Activated naive CD8-positive, alpha-beta T cell treated with anti-CD3 and anti-CD28 coated beads, Interleukin-2, amount 50 U/mL, for 24 hours (primary cell): ENCODE measurements around the gene GPD1.
A peak's percentile ranks its signal among the peaks of the same experiment; 100 is the strongest.

Source experiments
- ATAC-seq: fragments of 150-1000 bp; cut with Tn5 transposase; one replicate; pipeline ENCODE4 v1.10.0; 2021
- DNase-seq: peaks from one replicate; pipeline ENCODE4 v3.0.0; 2021
- H3K27ac Mint-ChIP-seq: one replicate; pipeline ENCODE4 v1.8.0; 2021; ENCODE audit warnings: mild to moderate bottlenecking, mixed read lengths
- H3K27me3 Mint-ChIP-seq: one replicate; pipeline ENCODE4 v1.8.0; 2021; ENCODE audit warnings: mixed read lengths
- H3K36me3 Mint-ChIP-seq: one replicate; pipeline ENCODE4 v1.8.0; 2021; ENCODE audit warnings: low read depth, mixed read lengths
- H3K4me1 Mint-ChIP-seq: one replicate; pipeline ENCODE4 v1.8.0; 2021; ENCODE audit warnings: mixed read lengths
- H3K4me3 Mint-ChIP-seq: one replicate; pipeline ENCODE4 v1.8.0; 2021; ENCODE audit warnings: mild to moderate bottlenecking, moderate library complexity, mixed read lengths
- H3K9me3 Mint-ChIP-seq: one replicate; pipeline ENCODE4 v1.8.0; 2021; ENCODE audit warnings: mixed read lengths

Gene GPD1

GRCh38 chr12:50066402-50066801 lies 37.4 kb upstream of the GPD1 start:
- DNase-seq: no peak
- Mint-ChIP-seq H3K36me3 (no peaks in the 10 kb centered on the region), H3K27me3 (peaks cover 1% of the 10 kb centered on the region), H3K9me3 (no peaks in the 10 kb centered on the region), H3K4me3 (no peak overlapping the region), H3K27ac (no peak overlapping the region), H3K4me1 (peaks cover 2% of the 10 kb centered on the region)
- ATAC-seq: no peak

- Mint-ChIP-seq H3K36me3 (no peaks in the 10 kb centered on the region), H3K27me3 (peaks cover 1% of the 10 kb centered on the region), H3K9me3 (no peaks in the 10 kb centered on the region), H3K27ac (no peak overlapping the region), H3K4me1 (peaks cover 2% of the 10 kb centered on the region), H3K4me3 (no peak overlapping the region)
- ATAC-seq: no peak
- DNase-seq: no peak
Measured at GRCh38 chr12:50069069-50069468, 34.7 kb upstream of the GPD1 start.

DNA sequence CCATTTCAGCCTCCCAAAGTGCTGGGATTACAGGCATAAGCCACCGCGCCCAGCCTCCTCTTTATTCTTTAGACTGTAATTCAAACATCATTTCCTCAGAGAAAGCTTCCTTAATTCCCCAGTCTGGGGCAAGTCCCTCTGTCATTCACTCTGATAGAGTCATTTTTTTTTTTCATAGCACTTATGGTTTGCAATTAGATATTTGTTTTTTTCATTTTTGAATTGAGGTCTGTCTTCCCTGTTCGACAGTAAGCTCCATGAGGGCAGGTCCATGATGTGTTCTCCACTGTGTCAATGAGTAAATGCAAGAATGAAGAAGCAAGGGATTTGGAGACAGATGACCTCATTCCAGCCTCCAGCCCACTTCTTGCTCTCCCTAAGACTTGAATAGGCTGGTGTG lies 34.3 kb upstream of the GPD1 start:
- no peak for ATAC-seq
- no peaks in the 10 kb centered on the region for H3K9me3 Mint-ChIP-seq

GRCh38 chr12:50070314-50071060 lies 33.3 kb upstream of the GPD1 start:
- Mint-ChIP-seq H3K27ac (no peak overlapping the region), H3K36me3 (no peaks in the 10 kb centered on the region), H3K4me1 (peaks cover 2% of the 10 kb centered on the region), H3K4me3 (no peak overlapping the region), H3K27me3 (no peaks in the 10 kb centered on the region), H3K9me3 (no peaks in the 10 kb centered on the region)
- DNase-seq: peak; percentile 72
- ATAC-seq: peak; percentile 49

More for the DNA sequence above, 34.3 kb upstream of the GPD1 start:
- H3K36me3 Mint-ChIP-seq: no peaks in the 10 kb centered on the region
- DNase-seq: no peak
- no peak overlapping the region for H3K4me3 Mint-ChIP-seq
- H3K27me3 Mint-ChIP-seq: peaks cover under 1% of the 10 kb centered on the region
- peaks cover 2% of the 10 kb centered on the region for H3K4me1 Mint-ChIP-seq
- no peak overlapping the region for H3K27ac Mint-ChIP-seq

GRCh38 chr12:50072198-50072907 lies 31.5 kb upstream of the GPD1 start:
- Mint-ChIP-seq H3K4me1 (peaks cover 2% of the 10 kb centered on the region), H3K27me3 (no peaks in the 10 kb centered on the region), H3K4me3 (no peak overlapping the region), H3K27ac (no peak overlapping the region), H3K9me3 (no peaks in the 10 kb centered on the region), H3K36me3 (no peaks in the 10 kb centered on the region)
- no peak for ATAC-seq
- no peak for DNase-seq

DNA sequence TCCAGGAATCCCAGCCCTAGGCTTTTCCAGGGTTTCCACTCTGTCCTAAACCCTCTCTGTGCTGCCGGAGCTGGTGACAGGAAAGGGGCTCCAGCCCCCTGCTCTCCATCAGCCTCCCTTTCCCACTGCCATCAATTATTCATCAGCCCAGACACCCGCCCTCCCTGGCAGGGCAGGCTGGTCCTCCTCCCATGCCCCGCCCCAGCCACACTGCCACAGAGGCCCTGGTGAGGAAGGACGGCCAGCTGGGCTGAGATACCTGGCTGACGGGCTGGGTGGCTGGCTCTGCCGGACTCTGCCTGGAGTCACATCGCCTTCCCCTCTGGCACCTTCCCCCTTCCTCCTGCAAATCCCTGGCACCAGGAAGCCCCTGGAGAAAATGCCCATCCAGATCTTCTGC lies 30.6 kb upstream of the GPD1 start:
- H3K4me3 Mint-ChIP-seq: no peak overlapping the region
- no peaks in the 10 kb centered on the region for H3K27me3 Mint-ChIP-seq
- H3K9me3 Mint-ChIP-seq: no peaks in the 10 kb centered on the region
- peaks cover 2% of the 10 kb centered on the region for H3K4me1 Mint-ChIP-seq
- no peak for DNase-seq
- ATAC-seq: no peak
- H3K36me3 Mint-ChIP-seq: no peaks in the 10 kb centered on the region
- no peak overlapping the region for H3K27ac Mint-ChIP-seq

DNA sequence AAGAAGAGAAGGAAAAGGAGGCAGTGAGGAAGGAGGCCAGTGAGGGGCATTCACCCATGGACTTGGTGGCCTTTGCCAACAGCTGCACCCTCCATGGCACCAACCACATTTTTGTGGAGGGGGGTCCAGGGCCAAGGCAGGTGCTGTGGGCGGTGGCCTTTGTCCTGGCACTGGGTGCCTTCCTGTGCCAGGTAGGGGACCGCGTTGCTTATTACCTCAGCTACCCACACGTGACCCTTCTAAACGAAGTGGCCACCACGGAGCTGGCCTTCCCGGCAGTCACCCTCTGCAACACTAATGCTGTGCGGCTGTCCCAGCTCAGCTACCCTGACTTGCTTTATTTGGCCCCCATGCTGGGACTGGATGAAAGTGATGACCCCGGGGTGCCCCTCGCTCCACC lies 30.1 kb upstream of the GPD1 start:
- H3K27ac Mint-ChIP-seq: no peak overlapping the region
- H3K9me3 Mint-ChIP-seq: no peaks in the 10 kb centered on the region
- no peak for ATAC-seq
- no peaks in the 10 kb centered on the region for H3K36me3 Mint-ChIP-seq
- H3K4me1 Mint-ChIP-seq: peaks cover 2% of the 10 kb centered on the region
- H3K4me3 Mint-ChIP-seq: no peak overlapping the region
- no peaks in the 10 kb centered on the region for H3K27me3 Mint-ChIP-seq
- no peak for DNase-seq

DNA sequence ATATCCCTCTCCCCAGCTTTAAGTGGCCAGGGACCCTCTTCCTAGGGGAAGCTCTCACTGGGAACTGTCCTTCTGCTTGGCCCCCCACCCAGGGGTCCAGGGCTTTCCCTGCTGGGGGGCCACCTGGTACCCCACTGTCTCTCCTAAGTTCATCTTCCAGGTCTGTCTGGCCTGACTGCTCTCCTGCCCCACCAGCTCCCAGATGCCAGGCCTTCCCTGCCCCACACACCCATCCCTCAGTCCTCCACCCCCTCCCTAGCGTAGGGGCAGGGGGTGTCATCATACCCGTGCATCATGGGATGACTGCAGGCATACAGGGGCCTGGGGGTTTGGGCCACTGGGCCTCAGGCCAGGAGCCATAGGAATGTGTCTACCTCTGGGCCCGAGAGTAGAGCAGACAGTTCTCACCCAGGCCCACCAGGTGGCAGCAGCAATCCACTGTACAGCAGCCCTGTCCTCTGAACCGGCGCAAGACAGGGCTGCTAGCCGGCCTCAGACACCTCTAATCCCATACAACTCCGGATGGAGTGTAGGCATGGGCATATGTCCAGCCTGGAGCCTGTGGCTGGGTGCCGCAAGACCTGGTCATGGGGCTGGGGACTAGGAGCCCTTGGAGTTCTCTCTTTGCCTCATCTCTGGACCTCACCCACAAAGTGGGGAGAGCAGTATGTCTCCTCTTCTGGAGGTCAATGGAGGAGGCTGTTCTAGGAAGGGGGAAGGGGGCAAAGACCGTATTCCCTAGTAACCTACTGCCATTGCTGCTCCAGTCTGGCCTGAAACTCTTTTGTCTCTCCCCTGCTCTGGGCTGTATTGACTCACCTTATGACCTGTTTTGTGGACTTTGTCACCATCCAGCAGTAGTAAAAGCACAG lies 28.6 kb upstream of the GPD1 start:
- H3K27ac Mint-ChIP-seq: no peak overlapping the region
- H3K27me3 Mint-ChIP-seq: no peaks in the 10 kb centered on the region
- peaks cover 2% of the 10 kb centered on the region for H3K4me1 Mint-ChIP-seq
- H3K4me3 Mint-ChIP-seq: no peak overlapping the region
- no peaks in the 10 kb centered on the region for H3K9me3 Mint-ChIP-seq
- DNase-seq: peak; percentile 85
- ATAC-seq: peak; percentile 93
- H3K36me3 Mint-ChIP-seq: no peaks in the 10 kb centered on the region

GRCh38 chr12:50075808-50076170 lies 28.0 kb upstream of the GPD1 start:
- no peaks in the 10 kb centered on the region for H3K36me3 Mint-ChIP-seq
- H3K4me3 Mint-ChIP-seq: no peak overlapping the region
- no peak for ATAC-seq
- no peaks in the 10 kb centered on the region for H3K27me3 Mint-ChIP-seq
- H3K4me1 Mint-ChIP-seq: no peaks in the 10 kb centered on the region
- no peaks in the 10 kb centered on the region for H3K9me3 Mint-ChIP-seq
- no peak for DNase-seq
- H3K27ac Mint-ChIP-seq: no peak overlapping the region

- no peak for DNase-seq
- ATAC-seq: no peak
- H3K4me3 Mint-ChIP-seq: no peak overlapping the region
- no peak overlapping the region for H3K27ac Mint-ChIP-seq
- H3K9me3 Mint-ChIP-seq: no peaks in the 10 kb centered on the region
- H3K36me3 Mint-ChIP-seq: no peaks in the 10 kb centered on the region
- no peaks in the 10 kb centered on the region for H3K27me3 Mint-ChIP-seq
- no peaks in the 10 kb centered on the region for H3K4me1 Mint-ChIP-seq
Measured at GRCh38 chr12:50077099-50077498, 26.7 kb upstream of the GPD1 start.

- no peak for DNase-seq
- Mint-ChIP-seq H3K36me3 (no peaks in the 10 kb centered on the region), H3K4me1 (peaks cover 7% of the 10 kb centered on the region)
Measured at GRCh38 chr12:50078281-50078680, 25.5 kb upstream of the GPD1 start.

DNA sequence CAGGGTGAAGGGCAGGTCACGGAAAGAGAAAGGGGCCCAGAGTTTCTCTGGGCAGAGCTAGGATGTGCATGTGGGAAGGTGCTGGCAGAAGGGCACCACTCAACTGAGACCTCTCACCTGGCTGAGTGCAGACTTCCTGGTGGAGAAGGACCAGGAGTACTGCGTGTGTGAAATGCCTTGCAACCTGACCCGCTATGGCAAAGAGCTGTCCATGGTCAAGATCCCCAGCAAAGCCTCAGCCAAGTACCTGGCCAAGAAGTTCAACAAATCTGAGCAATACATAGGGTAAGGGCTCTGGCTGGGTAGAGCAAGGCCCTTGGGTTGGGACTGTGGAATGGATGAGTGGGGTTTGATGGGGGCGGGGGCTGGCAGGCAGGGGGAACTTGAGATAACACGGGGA lies 24.0 kb upstream of the GPD1 start:
- no peak overlapping the region for H3K4me3 Mint-ChIP-seq
- ATAC-seq (no peak), DNase-seq (no peak)
- no peaks in the 10 kb centered on the region for H3K27me3 Mint-ChIP-seq
- no peaks in the 10 kb centered on the region for H3K9me3 Mint-ChIP-seq
- H3K36me3 Mint-ChIP-seq: no peaks in the 10 kb centered on the region
- no peak overlapping the region for H3K27ac Mint-ChIP-seq
- peaks cover 15% of the 10 kb centered on the region for H3K4me1 Mint-ChIP-seq

More at GRCh38 chr12:50078281-50078680, 25.5 kb upstream of the GPD1 start:
- Mint-ChIP-seq H3K27ac (no peak overlapping the region), H3K4me3 (no peak overlapping the region), H3K27me3 (no peaks in the 10 kb centered on the region), H3K9me3 (no peaks in the 10 kb centered on the region)
- no peak for ATAC-seq

GRCh38 chr12:50081096-50081808 lies 22.6 kb upstream of the GPD1 start:
- no peaks in the 10 kb centered on the region for H3K36me3 Mint-ChIP-seq
- peaks cover 23% of the 10 kb centered on the region for H3K4me1 Mint-ChIP-seq
- H3K27ac Mint-ChIP-seq: no peak overlapping the region
- DNase-seq: no peak
- H3K27me3 Mint-ChIP-seq: no peaks in the 10 kb centered on the region
- H3K4me3 Mint-ChIP-seq: no peak overlapping the region
- no peak for ATAC-seq
- H3K9me3 Mint-ChIP-seq: no peaks in the 10 kb centered on the region

GRCh38 chr12:50082644-50083043 lies 21.2 kb upstream of the GPD1 start:
- Mint-ChIP-seq H3K36me3 (peaks cover 4% of the 10 kb centered on the region), H3K27ac (peak overlapping the region; percentile 9), H3K4me1 (peaks cover 35% of the 10 kb centered on the region), H3K27me3 (no peaks in the 10 kb centered on the region), H3K4me3 (no peak overlapping the region), H3K9me3 (no peaks in the 10 kb centered on the region)
- ATAC-seq (peak; percentile 27), DNase-seq (no peak)
